HG02981 (cell line): ENCODE results near the gene MYH16.
"Not testable (repeated sequence)": the region's sequence is repeated elsewhere in the genome, so short reads cannot be mapped to it uniquely, and the experiment has no call there.

Source experiments
- ATAC-seq: cut with Tn5 transposase; IDR thresholded peaks from one replicate; pipeline ENCODE4 v1.9.1; 2021; ENCODE audit warnings: mild to moderate bottlenecking, moderate library complexity; ENCODE audit not compliant: unreplicated experiment

MYH16 gene

DNA sequence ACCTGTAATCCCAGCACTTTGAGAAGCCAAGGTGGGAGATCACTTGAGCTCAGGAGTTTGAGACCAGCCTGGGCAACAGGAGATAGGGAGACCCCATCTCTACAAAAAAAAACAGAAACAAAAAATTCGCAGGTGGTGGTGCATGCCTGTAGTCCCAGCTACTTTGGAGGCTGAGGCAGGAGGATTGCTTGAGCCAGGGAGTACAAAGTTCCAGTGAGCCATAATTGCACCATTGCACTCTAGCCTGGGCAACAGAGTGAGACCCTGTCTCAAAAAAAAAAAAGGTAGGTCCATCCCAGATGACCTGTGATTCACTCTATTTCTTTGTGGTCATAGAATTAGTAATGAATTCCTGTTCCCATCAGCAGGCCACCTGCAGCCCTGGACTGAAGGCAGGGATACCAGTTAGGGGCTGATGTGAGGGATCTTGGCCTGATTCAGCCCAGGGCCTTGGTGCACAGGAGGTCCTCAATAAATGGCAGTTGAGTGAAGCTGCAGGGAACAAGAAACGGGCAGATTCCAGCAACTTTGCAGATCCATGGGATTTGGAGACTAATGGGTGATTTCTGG, at the start of gene MYH16:
Gene MYH16 (plus strand): TSS at position 364 of the 570 bp plus-strand sequence.
- no peak for ATAC-seq

- not testable (repeated sequence) for ATAC-seq
These were observed 48.3 kb upstream of the MYH16 start for GRCh38 chr7:99224263-99224898.

DNA sequence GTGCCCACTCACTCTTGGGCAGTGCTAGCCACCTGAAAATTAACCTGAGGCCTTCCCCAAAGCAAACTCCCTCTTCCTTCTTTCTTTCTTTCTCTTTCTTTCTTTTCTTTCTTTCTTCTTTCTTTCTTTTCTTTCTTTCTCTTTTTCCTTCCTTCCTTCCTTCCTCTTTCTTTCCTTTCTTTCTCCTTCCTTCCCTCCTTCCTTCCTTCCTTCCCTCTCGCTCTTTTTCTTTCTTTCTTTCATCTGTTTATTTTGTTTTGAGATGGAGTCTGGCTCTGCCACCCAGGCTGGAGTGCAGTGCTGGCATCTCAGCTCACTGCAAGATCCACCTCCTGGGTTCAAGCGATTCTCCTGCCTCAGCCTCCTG, 47.8 kb upstream of the MYH16 start:
- ATAC-seq: no peak

- ATAC-seq: no peak
These were observed 43.4 kb upstream of the MYH16 start for GRCh38 chr7:99229234-99229633.

GRCh38 chr7:99232082-99232770, 40.4 kb upstream of the MYH16 start:
- ATAC-seq: no peak

GRCh38 chr7:99232955-99233354, 39.7 kb upstream of the MYH16 start:
- not testable (repeated sequence) for ATAC-seq

- no peak for ATAC-seq
These were observed 38.5 kb upstream of the MYH16 start for GRCh38 chr7:99234185-99234584.

- no peak for ATAC-seq
These were observed 36.7 kb upstream of the MYH16 start for GRCh38 chr7:99235925-99236324.

- not testable (repeated sequence) for ATAC-seq
These were observed 34.8 kb upstream of the MYH16 start for GRCh38 chr7:99237876-99238275.

DNA sequence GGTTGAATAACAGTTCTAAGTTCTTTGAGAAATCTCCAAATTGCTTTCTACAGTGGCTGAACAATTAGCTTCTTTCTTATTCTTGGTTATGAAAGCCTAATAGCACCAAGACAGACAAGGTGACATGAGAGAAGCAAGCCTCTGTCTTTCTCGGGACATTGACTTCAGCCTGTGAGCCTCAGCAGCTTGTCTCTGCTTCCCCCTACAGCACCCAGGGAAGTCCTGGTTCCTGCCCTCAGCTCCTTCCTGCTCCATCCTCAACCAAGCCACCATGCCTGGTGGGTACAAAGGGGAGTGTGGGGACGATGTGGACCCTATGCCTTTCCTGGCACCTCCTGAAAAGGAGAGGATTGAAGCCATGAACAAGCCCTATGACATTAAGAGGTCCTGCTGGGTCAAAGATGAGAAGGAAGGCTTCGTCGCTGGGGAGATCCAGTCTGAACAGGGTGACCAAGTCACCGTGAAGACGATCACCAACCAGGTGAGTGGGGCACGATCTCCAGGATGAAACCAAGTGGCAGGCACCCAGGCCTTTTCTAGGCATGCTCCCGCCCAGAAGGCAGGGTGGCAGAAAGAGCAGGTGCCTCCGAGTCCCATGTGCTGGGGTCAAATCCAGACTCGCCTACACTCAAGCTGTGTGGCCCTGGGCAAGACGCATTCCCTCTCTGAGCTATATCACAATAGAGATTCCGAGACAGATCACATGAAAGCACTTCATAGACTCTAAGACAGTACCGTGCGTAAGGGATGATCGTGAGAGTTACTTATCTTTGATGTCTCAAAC, 33.9 kb upstream of the MYH16 start:
- ATAC-seq: no peak

DNA sequence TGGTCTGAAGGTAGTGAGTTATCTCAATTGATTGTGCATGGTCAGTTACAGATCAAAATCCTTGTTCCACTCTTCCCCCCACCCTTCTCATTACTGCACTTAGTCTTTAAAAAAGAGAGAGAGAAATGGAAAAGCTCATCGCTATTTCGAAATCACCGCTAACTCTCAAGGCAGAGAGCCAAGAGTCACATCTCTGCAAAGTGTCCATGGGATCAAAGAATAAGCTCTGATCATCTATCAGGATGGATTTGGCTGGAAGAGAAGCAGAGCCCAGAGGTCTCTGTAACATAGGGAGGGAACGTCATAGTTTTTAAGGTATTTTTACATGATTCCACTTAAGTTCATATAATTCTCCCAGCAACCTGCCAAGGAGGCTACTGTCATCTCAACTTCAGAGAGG, 30.0 kb upstream of the MYH16 start:
- no peak for ATAC-seq

DNA sequence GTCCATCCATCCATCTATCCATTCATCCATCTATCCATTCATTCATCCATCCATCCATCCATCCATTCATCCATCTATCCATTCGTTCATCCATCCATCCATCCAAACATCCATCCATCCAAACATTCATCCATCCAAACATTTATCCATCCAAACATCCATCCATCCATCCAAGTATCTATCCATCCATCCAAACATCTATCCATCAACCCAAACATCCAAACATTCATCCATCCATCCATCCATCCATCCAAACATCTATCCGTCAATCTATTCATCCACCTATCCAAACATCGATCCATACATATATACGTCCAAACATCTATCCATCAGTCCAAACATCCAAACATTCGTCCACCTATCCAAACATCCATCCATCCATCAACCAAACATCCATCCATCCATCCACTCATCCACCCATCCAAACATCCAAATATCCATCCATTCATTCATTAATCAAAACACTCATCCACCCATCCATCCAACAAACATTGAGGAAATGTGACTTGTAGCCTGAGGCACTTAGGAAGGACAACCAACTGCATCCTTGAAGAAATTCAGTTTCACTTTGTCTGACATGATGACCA, 28.8 kb upstream of the MYH16 start:
- ATAC-seq: no peak

DNA sequence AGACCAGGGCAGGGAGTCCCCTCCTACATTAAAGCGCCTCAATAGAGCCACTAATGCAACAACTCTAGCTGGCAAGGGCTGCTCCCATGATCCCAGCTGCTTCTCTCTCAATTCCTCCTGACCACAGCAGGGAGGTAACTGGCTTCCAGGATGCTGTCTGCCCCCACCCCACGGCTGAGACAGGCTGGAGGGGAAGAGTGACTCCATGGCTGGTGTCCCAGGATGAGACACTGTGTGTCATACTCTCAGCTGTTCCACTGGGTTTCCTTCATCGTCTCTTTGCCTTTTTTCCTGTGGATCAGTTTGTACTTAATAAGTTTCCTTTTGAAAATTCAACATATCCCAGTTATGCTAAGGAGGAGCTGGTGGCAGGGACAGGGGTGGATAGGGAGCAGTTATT, 27.7 kb upstream of the MYH16 start:
- ATAC-seq: no peak

- ATAC-seq: no peak
These were observed 24.1 kb upstream of the MYH16 start for GRCh38 chr7:99248391-99249095.

DNA sequence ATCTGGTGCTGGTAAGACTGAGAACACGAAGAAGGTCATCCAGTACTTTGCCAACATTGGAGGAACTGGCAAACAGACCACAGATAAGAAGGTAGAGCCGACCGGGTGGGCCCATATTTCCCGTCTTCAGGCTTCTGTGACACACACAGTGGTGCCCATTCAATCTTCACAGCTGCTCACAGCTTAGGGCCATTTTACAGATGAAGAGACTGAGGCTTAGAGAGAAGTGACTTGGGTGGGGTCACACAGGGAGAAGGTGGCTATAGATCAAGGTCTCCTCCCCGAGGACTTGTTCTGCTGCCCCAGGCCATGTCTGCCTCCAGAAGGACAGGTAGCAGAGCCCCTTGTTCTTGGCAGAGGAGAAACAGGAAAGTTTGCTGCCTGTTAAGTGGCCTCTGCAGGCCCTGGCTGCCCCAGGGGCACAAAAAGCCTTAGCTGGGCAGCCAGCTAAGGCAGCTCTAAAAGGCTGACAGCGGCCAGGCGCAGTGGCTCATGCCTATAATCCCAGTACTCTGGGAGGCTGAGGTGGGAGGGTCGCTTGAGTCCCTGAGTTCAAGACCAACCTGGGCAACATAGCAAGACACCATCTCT, 22.6 kb upstream of the MYH16 start:
- ATAC-seq: no peak

DNA sequence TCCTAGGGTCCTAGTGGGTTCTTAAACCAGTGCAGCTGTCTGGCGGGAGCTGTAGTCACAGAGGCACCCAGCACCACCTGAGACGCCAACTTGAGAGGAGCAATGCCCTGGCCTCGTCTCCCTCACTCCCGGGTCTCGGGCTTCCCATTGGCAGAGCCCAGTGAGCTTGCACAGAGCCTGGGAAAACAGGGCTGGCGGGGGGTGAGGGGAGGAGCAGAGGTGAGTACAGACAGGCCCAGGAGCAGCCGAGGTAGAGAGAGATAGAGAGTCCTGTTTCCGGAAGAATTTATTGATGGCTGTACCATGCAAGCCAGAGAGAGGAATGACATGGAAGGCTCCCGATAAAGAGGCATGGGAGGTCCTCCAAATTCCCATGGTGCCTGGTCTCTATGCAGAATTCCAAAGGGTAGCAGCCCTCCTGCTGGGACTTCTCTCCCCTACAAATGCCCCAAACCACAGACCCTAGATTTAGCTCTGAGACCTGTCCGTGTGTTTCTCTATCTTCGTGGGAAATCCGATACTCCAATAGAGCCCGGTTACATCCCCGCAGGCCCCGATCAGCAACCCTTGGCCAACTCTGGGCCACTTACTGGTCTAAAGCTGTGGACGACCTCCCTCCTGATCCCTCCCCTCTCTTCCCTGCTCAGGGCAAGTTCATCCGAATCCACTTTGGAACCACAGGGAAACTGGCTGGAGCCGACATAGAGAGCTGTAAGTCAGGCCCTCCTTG, 20.3 kb upstream of the MYH16 start:
- no peak for ATAC-seq

DNA sequence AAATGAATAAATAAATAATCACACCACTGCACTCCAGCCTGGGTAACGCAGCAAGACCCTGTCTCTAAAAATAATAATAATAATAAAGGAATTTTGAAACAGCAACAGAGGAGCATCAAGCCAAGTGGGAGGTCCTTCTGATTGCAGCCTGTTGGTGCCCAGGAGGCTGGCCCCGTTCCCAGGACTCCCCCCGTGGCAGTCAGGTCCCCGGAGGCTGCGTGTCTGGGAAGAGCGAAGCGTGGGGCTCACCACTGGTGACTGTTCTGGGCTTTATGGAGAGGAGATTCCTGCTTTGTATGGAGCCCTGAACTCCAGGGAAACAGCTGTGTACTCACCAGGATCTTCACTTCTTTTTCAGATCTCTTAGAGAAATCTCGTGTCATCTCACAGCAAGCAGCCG, 19.3 kb upstream of the MYH16 start:
- no peak for ATAC-seq

- ATAC-seq: no peak
These were observed 18.2 kb upstream of the MYH16 start for GRCh38 chr7:99254390-99254789.

DNA sequence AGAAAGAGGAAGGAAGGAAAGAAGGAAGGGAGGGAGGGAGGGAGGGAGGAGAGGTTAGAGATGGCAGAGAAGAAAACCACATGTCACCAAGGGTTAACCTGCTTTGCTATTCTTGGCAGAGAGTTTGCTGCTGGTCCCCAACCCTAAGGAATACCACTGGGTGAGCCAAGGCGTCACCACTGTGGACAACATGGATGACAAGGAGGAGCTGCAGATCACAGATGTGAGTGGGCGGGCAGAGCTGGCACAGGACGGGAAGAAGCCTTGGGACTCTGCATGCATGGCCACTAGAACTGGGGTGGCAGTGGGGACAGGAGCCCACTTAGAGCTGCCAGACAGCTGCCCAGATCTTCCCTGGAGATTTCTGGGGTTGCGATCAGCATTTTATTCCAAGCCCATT, 17.2 kb upstream of the MYH16 start:
- ATAC-seq: no peak

DNA sequence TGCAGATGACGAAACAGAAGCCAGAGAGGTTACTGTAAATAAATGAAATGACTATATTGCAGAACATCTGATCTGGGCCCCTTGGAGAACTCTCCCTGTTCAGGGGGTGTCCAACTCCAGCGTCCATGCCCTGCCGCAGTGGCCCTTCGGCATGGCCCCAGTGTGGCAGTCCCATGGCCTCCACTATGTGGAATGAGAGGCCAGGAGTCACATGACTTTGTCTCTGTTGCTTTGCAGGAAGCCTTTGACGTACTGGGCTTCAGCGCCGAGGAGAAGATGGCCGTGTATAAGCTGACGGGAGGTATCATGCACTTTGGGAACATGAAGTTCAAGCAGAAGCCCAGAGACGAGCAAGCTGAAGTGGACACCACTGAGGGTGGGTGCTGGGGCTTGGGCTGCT, 15.6 kb upstream of the MYH16 start:
- ATAC-seq: no peak
